SK-N-MC (cell line): ENCODE results near the gene PHLDA2.
"Not testable (repeated sequence)": the region's sequence is repeated elsewhere in the genome, so short reads cannot be mapped to it uniquely, and the experiment has no call there.

Experiments
- DNase-seq: peaks from one replicate; pipeline ENCODE4 v3.0.0-alpha.2; 2011; ENCODE audit warnings: low read depth, low spot score
- H3K27ac ChIP-seq: fragments of 200-600 bp; sonication (generic); 2 replicates; pipeline ENCODE4 v1.5.1; 2016; ENCODE audit warnings: mixed run types
- H3K36me3 ChIP-seq: fragments of 200-600 bp; sonication (generic); 2 replicates; pipeline ENCODE4 v1.6.1; 2017; ENCODE audit warnings: antibody characterized with exemption, low read length, mixed read lengths; ENCODE audit not compliant: insufficient read depth
- H3K4me3 ChIP-seq: fragments of 200-600 bp; sonication (generic); 2 replicates; pipeline ENCODE4 v1.5.1; 2016
- H3K9ac ChIP-seq: fragments of 200-600 bp; sonication (generic); 2 replicates; pipeline ENCODE4 v1.8.0; 2017; ENCODE audit warnings: mixed run types, mixed read lengths; ENCODE audit not compliant: insufficient read length
- H3K9me3 ChIP-seq: fragments of 200-600 bp; sonication (generic); 2 replicates; pipeline ENCODE4 v1.6.1; 2017; ENCODE audit warnings: low read depth, mild to moderate bottlenecking, antibody characterized with exemption, low read length, moderate library complexity, mixed read lengths
- EZH2 ChIP-seq: fragments of 200-600 bp; sonication (generic); IDR thresholded peaks from one replicate; pipeline ENCODE4 v1.6.1; 2017; ENCODE audit warnings: antibody characterized with exemption
- FOXP2 ChIP-seq: optimal IDR thresholded peaks from 2 replicates; pipeline ENCODE3; 2011; ENCODE audit warnings: mild to moderate bottlenecking, moderate library complexity; ENCODE audit not compliant: insufficient read depth; ENCODE audit errors: extremely low read length, control extremely low read depth
- POLR2AphosphoS5 ChIP-seq: IDR thresholded peaks from 2 replicates; pipeline ENCODE4 v1.6.1; 2012; ENCODE audit warnings: mild to moderate bottlenecking, low read depth, low read length, borderline replicate concordance

PHLDA2 gene

DNA sequence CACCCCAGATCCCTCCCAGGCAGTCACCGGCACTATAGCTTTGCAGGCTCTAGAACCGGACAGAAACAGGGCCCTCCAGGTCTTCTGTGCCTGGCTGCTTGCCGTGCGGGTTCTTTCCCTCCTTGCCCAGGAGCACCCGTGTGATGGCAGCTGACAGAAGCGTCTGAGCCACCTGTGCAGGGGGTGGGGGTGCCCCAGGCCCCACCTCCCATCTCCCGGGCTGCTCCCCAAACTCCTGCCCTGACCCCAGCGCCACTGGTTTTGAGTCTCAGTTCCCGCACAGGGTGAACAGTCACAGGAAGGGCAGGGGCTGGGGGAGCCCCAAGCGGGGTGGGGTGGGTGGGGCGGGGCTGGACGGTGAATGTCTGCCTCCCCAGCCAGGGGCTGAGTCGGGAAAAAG lies 13.2 kb upstream of the PHLDA2 start:
- H3K9me3 ChIP-seq: peaks cover 3% of the 10 kb centered on the region; the same call in 1 of the 2 replicates
- no peak overlapping the region for H3K4me3 ChIP-seq
- TF ChIP-seq EZH2 (no peak), FOXP2 (no peak), POLR2AphosphoS5 (no peak)
- no peak for DNase-seq
- no peak overlapping the region for H3K9ac ChIP-seq
- no peak overlapping the region for H3K27ac ChIP-seq
- H3K36me3 ChIP-seq: peaks cover 28% of the 10 kb centered on the region; the same call in 1 of the 2 replicates

DNA sequence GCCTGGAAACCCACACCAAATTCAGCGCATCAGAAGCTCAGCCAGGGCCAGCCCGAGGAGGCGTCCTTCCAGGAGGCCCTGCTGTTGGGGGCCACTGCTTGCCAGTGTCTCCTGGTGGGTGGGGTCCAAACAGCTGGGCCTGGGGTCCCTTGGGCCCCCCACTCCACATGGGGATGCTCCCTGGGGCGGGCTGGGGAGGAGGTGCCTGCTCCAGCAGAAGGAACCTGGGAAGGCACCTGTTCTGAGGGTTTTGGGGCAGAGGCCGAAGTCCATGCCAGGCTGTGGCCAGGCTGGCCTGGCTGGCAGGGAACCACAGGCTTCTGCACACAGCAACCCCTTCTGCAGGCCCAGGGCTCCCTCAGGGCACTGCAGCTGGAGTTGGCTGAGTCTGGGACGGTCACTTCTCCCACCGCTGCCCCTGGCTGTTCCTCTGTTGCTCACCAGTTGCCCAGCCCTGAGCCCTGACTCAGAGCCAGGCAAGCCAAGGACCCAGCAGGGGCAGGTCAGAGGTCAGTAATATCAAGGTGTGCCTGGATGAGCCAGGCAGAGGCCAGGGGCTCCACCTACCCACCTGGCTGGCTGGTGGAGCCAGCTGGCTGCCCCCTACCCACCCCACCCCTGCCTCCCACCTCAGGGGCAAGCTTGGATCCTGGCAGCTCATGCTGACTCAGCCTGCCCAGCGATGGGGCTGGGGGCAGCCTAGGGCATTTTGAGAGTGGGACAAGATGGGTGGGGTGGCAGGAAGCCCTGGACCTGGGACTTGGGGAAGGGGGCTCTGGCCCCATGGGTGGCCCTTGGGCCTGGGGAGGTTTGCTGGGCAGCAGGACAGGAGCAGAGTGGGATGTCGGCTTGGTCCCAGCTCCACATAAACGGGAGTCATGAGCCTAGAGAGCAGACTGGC lies 12.0 kb upstream of the PHLDA2 start:
- Histone ChIP-seq H3K9ac (no peak overlapping the region), H3K9me3 (peaks cover 4% of the 10 kb centered on the region; the same call in 1 of the 2 replicates), H3K4me3 (no peak overlapping the region), H3K27ac (no peak overlapping the region), H3K36me3 (peaks cover 17% of the 10 kb centered on the region; the same call in 1 of the 2 replicates)
- no peak; the same call in 1 of the 2 replicates for TF ChIP-seq POLR2AphosphoS5
- no peak for TF ChIP-seq EZH2
- TF ChIP-seq FOXP2: no peak
- DNase-seq: no peak

DNA sequence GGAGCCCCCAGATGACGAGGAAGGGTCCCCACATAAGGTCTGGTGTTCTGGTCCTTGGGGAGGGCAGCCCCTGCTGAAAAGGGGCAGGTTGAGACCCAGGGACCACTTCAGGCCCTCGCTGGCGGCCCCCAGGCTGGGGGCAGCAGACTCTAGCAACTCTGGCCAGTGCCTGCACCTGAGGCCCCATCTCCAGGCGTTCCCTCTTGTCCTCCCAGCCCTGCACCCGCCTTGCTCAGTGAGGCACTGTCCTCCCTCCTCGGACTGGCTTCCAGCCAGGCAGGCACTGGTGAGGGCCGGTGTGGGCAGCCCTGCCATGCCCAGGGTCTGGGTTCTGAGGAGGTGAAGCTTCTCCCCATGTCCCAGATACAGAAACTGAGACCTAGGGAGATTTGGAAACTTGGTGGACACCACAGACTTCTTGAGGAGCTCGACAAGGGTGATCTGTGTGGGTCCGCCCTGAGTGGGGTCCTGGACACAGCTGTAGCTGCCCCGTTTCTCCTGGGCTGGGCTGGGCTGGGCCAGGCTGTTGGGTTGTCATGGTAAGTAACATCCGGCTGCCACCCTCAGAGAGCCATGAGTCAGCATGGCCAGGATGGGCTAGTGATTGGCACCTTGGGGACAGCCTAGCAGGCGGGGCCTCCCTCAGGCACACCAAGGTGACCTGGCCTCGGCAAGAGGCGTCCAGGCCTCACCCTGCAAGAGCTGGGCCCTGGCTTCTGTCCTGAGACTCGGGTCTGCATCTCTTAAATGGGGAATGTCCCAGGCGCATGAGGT lies 11.1 kb upstream of the PHLDA2 start:
- no peak overlapping the region for H3K27ac ChIP-seq
- H3K36me3 ChIP-seq: peaks cover 10% of the 10 kb centered on the region; the same call in 1 of the 2 replicates
- no peak overlapping the region for H3K9ac ChIP-seq
- H3K4me3 ChIP-seq: no peak overlapping the region
- DNase-seq: no peak
- TF ChIP-seq FOXP2: no peak
- peaks cover 4% of the 10 kb centered on the region; the same call in 1 of the 2 replicates for H3K9me3 ChIP-seq

GRCh38 chr11:2938458-2939418 lies 9.5 kb upstream of the PHLDA2 start:
- not testable (repeated sequence) for H3K9me3 ChIP-seq, H3K4me3 ChIP-seq, H3K27ac ChIP-seq, H3K9ac ChIP-seq, DNase-seq, H3K36me3 ChIP-seq

GRCh38 chr11:2937641-2938457 lies 8.6 kb upstream of the PHLDA2 start:
- not testable (repeated sequence) for H3K9me3 ChIP-seq, H3K36me3 ChIP-seq, DNase-seq, H3K9ac ChIP-seq, H3K27ac ChIP-seq, H3K4me3 ChIP-seq

DNA sequence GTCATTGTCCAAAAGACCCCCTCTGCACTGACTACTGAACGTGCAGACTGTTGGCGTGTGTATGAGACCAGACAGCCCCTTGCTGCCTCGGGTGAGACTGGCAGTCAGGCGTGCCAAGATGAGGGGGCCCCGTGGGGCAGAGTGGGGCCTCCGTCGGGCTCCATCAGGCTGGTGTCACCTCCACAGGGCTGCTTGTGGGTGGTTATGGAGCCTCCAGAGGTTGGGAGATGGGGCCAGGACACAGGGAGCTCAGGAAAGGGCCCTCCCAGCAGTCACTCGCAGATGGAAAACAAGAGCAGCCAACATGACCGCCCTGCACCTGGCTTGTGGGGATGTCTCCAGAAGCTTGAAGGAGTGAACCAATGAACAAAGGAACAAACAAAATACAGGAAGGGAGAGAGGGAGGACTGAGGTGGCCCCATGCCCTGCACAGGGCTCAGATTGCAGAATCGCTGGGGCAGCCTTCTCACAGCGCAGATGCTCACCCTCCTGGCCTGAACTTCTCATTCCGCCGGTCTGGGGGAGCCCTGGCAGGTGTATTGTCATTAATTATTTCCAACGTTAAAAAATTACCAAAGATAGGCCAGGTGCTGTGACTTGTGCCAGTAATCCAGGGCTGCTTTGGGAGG lies 5.5 kb upstream of the PHLDA2 start:
- Histone ChIP-seq H3K4me3 (no peak overlapping the region), H3K9me3 (peaks cover 4% of the 10 kb centered on the region; the same call in 1 of the 2 replicates), H3K27ac (no peak overlapping the region), H3K36me3 (no peaks in the 10 kb centered on the region), H3K9ac (no peak overlapping the region)
- TF ChIP-seq POLR2AphosphoS5 (no peak), FOXP2 (no peak), EZH2 (no peak)
- no peak for DNase-seq

- H3K9me3 ChIP-seq: peaks cover 4% of the 10 kb centered on the region; the same call in 1 of the 2 replicates
- TF ChIP-seq FOXP2 (no peak), EZH2 (no peak), POLR2AphosphoS5 (no peak)
- no peaks in the 10 kb centered on the region for H3K36me3 ChIP-seq
- no peak for DNase-seq
- no peak overlapping the region for H3K4me3 ChIP-seq
- no peak overlapping the region for H3K27ac ChIP-seq
- H3K9ac ChIP-seq: no peak overlapping the region
These were observed 4.9 kb upstream of the PHLDA2 start for GRCh38 chr11:2934021-2934550.
